ENCODE measurements around the gene NGF.
A peak's percentile ranks its signal among the peaks of the same experiment; 100 is the strongest.

Gene NGF

DNA sequence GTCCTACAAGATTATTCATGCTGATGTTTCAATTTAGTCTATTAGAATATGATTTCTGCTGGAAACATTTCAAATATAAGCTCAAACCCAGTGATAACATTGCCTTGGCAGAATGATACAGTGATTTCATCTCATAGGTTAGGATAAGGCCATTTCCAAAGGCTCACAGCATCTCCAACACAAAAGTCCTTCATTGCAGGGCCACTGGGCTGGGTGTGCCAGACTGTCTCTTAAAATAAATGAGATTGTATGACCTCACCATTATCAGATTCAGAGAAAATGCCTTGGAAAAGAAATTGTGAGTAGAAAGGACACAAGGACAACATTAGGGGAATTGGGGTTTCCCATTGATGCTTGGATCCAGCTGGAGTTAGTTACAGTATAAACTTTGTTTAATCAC lies 30.4 kb downstream of the NGF start:
- DNase-seq, result no peak

DNA sequence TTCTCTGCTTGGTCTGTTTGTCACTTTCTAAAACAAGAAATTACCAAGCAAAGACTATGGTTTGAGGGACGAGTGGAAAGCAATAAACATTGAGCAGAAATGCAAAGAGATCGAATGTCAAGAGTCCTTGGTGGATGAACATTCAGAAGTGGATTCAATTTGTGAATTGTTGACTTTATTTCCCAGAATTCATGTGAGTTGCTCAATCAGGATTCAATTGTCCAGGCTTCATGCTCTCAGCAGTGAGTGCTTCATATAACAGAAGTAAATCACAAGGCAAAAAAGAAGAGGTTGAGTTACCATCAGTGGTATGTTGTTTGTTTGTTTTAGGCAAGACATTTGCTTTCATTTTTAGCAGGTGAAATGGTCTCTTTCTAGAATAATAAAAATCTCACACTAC lies 31.9 kb downstream of the NGF start:
- DNase-seq, result no peak

DNA sequence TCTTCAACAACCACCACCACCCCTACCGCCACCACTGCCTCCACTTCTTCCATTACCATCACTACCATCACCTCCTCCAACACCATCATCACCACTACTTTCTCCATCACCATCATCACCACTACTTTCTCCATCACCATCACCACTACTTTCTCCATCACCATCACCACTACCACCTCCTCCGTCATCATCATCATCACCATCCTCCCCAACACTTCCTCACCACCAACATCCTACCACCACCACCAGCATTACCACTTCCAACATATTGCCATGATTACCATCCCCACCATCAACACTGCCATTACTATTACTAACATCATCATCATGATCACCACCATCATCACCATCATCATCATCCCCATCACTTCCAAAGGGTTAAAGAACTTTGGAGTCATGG lies 34.7 kb downstream of the NGF start:
- no peak for DNase-seq

DNA sequence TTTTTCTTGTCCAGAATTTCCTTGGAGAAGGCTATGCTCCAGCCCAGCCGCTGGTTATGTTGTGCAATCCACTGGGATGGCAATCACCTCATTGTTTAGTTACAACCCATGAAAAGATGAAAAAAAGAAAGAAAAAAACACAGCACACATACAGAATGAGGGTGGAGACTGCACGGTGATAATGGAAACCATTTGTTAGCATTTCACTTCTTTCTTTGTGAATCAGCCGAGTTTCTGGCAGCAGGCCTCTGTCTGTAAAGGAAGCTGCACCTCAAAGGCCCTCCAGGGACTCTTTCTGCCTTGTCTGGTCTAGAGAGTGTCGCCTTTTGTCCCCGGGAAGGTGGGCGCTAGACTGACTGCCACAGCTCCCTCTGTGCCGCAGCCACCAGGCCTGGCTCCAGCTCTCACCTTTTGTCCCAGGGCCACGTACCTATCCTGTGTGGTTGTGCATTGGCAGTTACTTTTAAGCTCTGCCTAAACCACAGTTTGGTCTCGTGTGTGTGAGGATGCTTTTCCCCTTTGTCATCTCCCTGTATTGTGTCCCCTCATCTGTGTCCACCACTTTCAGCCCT lies 35.6 kb downstream of the NGF start:
- no peak for DNase-seq

DNA sequence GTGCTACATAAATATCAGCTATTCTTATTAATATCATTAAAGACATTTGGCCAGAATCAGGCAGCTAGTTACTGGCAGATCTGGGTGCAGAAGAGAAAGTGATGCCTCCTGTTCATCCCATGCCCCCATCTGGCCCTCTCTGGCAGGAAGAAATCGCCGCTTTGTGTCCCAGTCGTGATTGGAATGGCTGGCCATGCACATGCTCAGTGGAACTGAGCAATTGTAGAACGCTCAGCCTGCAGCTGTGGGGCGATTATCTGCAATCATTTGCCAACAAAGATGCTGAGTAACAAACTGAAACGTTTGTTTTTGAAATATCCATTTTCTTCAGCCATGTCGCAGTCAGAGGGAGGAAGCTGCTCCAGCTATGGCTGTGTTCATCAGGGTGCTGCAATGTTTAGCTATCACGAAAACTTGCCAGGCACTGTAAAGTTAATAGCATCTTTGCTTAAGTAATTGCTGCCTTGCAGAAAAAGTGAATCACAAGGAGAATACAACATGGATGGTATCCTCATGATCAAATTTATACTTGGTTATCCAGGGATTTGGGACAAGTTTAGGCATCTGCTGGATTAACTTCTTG lies 36.5 kb downstream of the NGF start:
- no peak for DNase-seq

DNA sequence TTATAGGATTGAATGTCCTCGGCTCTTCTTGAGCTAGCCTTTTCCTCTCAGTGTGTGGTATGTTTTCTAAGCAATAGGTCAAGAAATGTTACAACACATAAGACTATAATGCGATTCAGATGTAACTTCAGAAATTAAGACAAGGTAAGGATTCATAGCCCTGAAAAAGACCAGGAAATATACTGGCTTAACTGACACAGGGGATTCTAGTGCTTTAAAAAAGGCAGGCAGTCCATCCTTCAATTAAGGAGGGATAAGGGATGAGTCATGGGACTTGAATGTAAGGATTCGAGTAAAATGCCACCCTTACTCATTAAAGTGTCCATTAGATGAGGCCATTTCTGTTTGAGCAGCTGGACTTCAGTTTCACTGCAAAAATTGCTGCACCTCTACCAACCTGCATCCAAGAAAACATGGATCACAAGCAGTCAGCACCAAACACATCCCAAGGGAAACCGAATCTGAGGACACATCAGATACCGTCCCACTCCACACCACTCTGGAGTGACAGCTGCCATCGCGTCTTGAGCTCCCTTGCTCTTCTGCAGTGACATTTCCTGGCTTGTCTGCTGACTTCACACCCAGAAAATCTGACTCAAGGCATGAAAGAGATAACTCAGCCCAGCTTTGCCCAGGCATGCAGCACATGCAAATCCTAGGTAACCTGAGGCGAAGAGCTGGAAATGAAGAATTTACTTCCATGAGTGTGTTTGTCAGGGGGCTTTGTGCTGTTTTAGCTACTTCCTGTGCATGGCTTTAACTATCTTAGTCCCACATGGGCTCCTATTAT lies 37.8 kb downstream of the NGF start:
- DNase-seq, result no peak

DNA sequence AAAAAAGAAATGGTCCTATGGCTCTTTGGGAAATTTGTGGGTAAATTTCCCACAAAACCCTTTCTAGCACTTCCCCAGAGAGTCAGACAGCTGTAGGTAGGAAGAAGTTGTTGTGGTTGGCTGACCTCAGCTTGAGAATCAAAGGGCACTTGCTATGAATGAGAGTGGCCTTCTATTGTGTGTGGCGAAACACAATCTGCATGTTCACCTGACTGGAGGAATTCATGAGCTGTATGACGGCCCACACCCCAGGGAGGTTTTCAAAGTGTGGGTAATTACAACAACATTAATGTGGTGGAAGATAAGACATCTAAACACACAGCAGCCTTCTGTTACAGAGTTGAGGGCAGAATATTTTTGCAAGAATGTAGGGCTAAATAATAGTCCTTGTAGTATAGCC lies 38.8 kb downstream of the NGF start:
- DNase-seq, result no peak

DNA sequence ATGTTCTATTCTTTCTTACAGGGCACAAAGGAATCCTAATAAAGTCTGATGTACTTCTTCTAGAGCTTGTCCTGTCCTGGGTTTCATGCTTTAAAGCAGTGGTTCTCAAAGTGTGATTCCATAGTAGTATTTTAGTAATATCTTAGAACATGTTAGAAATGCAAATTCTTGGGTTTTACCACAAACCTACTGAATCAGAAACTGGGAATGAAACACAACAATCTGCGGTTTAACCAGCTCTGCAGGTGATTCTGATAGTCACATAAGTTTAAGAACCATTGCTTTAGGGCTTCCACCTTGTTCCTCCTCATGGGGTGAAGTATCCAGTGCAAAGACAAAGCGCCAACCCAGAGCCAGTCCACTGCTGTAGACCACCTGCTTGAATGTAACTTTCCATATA lies 41.1 kb downstream of the NGF start:
- no peak for DNase-seq

DNA sequence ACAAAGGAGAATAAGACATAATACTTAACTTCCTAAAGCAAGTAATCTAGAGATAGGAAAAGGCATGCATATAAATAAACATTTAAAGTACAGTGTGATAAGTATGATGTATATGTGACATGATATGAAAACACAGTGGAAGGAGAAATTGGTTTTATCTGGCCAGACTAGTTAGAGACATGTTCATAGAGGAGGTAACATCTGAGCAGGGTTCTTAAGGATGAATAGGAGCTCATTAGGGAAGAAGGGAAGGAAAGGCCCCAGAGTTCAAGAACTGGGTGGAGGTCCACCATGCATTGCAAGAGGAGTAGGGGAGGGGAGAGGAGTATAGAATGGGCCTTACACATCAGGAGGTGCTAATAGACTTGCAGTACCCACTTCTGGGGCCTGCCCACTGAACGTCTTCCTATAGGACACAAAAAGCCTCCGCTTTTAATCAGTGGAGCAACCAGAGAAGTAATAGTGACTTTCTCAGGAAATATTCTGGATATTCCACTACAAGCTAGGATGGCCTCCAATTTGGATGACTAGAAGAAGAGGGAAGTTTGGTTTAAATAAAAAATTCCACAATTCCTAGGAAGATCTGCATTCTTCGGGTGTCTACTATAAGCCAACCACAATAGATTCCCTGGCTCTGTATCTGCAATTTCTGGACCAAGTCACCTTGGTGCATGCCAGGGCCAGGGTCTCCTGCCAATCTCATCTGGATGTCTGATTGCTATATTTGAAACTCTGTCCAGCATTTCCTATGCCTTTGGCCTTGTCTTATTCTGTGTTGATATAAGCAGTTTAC lies 41.9 kb downstream of the NGF start:
- DNase-seq, result no peak

DNA sequence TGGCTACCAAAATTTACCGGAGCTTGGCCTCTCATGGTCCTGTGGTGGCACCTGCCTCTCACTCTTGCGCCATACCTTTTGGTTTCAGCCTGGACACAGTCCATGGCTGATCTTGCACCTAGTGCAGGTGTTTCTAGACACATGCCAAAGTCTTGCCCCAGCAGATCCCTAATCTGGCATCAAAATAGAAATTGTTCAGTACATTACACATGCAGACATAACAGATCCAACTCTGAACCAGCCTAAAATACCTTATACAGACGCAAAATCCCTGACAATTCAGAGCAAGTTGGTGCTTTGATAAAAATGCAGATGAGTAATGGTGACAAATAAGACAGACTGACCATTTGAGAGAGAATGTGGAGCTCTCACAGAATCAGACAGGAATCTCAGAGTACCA lies 44.1 kb downstream of the NGF start:
- DNase-seq, result no peak

DNA sequence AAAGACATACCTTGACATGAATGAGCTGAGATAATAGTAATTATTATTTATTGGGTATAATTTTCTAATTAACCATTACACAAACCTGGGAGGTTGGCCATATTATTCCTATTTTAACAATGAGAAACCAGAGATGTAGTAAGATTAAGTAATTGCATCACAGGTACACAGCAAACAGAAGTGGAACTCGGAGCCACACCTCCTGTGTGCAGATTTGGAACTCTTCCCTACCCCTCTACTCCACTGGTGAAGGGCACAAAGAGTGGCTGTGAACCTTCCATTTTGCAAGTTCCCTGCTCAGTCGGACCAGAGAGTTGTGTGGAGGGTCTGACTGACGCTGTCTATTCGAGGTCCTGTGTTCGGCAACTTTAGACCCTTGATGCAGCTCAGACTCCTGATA lies 45.0 kb downstream of the NGF start:
- no peak for DNase-seq

DNA sequence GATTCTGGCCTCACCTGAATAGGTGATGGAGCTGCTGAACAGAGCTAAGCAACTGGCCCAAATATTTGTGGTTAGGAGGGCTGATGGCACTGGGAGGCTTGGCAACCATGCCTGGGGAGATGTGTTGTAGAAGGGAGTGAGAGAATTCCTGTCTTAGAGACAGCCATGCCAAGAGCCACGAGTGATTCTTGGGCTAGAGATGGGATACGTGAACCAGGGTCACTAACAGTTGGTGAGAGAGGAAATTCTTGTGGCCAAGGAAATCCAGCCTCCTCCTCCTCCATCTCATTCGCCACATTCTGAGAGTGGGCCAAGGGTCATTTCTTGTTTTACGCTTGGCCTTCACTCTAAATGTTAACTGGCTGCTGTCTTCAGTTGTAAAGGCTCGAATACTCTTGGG lies 46.3 kb downstream of the NGF start:
- no peak for DNase-seq

DNA sequence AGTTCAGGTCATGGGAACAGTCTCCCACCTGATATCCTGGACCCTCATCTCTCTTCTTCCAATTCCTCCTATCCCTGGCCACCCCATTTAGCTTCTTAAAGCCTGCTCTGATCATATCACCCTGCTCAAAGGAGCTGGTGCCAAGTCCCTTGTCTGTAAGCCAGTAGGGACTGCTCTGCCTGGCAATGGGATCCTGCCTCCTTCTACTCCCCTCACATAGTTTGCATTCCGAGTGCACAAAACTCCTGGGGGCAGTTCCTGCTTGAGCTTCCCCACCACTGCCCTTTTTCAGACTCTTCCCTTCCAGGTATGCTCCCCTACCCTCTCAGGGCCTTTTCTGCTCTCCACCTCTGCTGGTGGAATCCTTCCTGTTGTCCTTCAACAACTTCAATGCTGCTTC lies 48.1 kb downstream of the NGF start:
- DNase-seq, result no peak

DNA sequence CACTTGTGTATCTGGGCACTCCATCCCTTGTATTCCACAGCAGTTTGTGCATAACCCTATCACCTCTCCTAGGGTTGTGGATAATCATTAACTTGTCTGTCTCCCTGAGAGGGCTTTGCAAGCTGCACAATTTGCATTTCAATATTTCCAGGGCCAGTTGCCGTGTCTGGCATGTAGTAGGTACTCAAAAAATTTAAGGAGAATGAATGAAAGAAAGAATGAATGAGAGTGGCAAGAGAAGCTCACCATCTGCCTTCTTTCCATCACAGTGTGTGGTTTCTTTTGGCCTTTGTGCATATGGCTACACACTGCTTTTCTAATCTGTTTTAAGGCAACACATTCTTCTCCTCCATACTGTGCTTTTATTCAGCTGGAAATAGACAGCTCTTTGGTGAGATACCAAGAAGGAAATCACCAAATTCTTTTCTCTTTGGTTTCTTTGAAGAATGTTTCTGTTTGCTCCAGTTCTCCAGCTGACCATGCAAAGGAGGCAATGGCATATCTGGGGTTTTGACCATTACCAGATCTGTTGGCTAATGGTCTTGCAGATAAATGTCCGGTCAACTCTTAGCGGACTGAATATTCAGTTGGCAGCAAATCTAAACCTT lies 49.4 kb downstream of the NGF start:
- DNase-seq, result no peak

DNA sequence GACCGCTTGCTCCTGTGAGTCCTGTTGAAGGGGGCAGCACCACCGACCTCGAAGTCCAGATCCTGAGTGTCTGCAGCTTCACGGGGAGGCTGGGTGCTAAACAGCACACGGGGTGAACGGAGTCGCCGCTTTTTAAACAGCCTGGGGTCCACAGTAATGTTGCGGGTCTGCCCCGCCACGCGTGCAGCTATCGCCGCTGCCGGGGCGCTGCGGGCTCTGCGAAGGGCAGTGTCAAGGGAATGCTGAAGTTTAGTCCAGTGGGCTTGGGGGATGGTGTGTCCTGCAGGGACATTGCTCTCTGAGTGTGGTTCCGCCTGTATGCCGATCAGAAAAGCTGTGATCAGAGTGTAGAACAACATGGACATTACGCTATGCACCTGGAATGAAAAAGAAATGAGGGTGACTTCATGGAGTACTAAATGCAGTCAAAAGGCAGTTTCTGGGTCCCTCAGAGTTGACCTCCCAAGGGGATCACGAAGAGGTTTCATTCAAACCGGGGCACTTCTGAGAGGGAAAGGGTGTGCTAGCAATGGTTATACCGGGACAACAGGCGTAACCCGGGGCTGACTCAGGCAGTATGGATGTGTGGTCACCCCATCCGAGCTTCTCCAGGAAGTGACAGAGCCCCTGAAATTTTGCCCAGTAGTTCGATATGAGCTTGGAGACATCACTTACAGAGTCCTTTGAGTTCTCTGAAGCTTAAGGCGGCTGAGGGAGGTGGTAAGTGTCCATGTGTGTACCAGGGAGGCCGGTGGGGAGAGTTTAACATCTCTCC lies 51.4 kb downstream of the NGF start:
- no peak for DNase-seq

DNA sequence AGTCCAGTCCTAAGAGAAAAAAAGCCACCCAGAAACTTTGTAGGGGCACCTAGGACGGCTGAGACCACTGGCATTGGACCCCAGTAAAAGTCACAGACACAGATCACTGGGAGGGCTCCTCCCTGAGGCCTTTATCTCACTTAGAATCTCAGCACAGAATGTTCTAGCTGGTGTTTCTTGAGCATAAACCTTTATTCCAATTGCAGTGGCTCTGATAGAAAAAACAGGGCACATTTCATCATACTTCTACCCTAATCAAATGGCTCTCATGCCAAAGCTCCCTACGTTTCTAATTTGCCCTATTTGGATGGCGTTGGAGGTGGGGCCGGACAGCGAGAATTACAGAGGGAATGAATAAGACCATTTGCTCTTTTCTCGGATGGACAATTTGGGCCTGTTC lies 53.8 kb downstream of the NGF start:
- DNase-seq, result no peak

DNA sequence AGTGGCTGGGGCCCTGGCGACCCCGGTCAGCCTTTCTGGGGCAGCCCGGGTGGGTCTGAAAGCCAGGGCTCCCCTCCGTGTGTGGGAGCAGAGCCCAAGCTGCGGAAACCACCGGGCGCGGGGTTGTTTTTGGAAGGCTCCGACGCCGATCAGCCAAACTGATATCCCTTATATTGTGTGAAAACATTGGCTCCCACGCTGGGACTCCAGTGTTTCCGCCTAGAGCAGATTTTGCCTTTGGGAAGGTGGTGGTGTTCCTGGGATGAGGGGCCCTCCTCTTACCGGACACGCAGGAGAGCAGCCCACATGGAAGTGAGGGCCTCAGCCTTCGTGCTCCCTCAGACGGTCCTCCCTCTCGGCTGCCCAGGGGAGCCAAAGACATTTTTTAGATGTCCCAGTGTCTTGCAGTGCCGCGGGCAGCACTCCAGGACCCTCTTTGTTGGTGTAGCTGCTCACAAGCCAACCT lies 54.3 kb downstream of the NGF start:
- DNase-seq, result no peak

DNA sequence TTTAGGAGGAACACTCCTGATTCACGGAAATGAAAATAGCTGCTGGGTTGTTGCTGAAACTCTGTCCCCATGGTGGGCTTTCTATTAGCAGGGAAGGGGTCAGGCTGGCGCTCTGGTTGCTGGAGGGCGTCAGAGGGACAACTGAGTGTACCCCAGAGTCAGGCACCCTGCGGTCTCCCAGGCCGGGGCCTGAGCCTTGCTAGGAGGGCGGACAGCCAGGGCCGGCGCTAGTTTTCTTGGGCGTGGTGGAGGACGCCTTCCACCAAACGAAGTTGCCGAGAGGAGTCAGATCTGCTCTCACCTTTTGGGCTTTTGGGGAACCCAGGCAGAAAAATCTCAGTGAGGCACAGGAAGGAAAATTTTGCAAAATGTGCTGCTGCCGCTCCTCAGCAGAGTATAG lies 54.8 kb downstream of the NGF start:
- no peak for DNase-seq

DNA sequence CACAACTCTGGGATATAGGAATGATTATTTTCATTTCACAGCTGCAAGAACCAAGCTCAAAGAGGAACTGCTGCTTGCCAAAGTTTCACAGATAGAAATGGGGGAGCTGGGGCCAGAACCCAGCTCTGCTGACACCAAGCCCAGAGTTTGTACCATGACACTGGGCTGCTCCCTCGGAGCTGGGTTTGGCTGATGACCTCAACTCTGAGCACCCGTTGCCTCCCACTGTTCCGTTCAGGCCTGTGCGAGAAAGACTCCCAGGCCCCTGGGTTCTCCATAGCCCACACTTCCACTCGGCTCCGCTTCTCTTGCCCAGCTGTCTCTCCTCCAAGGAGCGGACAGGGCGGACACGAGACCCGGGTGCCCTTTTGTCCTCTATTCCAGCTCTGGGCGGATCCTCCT lies 55.2 kb downstream of the NGF start:
- DNase-seq, result no peak

DNA sequence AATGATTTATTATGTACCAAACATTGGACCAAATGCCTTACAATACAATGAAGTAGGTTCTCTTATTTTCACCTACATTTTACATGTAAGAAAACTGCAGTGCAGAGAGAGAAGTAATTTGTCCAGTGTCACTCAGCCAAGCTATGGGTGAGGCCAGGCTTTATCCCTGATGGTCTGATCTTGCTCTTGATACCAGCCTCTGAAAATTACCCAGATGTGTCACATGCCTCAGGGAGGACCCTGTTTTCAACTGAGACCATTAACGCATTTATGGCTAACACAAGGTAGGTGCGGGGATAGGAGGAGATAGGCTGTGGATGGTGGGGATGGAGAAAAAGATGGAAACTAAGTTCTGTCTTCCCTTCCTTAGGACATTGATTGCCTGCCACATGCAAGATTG lies 56.9 kb downstream of the NGF start:
- DNase-seq, result no peak

DNA sequence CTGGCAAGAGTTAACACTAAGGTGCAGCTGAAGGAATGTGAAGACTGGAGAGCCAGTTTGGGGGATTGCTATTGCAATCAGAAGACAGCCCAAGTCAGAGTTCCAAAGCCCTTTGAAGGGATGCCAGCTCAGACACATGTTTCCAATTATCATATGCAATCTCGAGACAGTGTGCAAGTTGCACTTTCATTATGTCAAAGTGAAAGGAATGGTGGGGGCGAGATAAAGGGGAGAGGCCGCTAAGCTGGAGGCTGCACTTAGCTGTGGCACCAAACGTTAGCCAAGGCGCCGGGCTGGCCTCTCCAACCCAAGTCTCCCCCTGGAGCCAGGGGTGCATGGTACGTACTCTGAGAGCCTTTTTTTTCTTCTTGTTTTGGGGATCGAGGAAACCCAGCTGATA lies 58.0 kb downstream of the NGF start:
- peak in 1 of 2 donors; percentile 4 for DNase-seq

DNA sequence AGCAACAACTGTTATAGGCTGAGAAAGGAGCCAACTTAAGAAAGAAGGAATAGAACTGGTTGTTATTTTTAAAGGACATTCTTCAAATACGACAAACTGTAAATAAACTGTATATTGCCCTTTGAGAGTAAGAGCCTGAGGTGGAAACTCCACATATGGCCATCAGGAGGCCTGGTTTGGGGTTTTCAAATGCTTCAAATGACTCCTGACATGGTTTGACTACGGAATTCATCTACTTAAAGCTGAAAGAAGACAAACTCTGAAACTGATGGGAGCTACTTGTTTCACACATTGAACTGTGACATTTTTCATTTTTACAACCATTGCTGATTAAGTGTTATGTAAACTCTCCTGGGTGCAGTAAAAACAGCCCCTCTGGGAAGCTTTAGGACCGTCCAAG lies 59.8 kb downstream of the NGF start:
- DNase-seq, result no peak

DNA sequence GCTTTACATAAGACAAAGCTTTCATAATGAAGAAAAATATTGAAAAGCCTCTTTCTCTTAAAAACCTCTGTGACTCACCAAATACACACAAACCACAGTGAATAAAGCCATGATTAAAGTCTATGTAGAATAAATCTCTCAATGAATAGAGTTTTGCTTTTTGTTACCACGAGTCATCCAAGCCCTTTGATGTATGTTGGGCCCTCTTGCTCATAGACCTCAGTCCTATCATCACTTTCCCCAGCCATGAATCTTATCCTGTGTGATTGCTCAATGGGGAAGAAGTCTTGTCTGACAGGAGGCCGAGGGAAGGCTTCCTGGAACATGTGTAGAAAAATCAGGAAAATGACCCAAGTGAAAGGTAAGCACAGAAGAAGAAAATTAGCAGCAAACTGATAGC lies 60.8 kb downstream of the NGF start:
- no peak for DNase-seq

Data from stimulated activated CD4-positive, alpha-beta T cell treated with anti-CD3 and anti-CD28 coated beads, Interleukin-2, amount 100 ng/mL, for 24 hours (primary cell).